Neural progenitor cell (in vitro differentiated cells): ENCODE data around the gene KCNH6. TPM values are rescaled to one million over a fixed set of nuclear protein-coding genes. Genes with fewer than 3 reads are reported as not detected.

ENCODE experiments used
- DNase-seq: peaks from one replicate; pipeline ENCODE4 v3.0.0-alpha.2; 2016; ENCODE audit warnings: low spot score
- H2AFZ ChIP-seq: fragments of 200-600 bp; sonication (generic); replicated peaks from 2 replicates; pipeline ENCODE4 v1.6.1; 2016; ENCODE audit warnings: antibody characterized with exemption
- H3F3A ChIP-seq: fragments of 200-600 bp; sonication (generic); 2 replicates; pipeline ENCODE4 v1.6.1; 2016; ENCODE audit warnings: antibody characterized with exemption, low read depth
- H3K27ac ChIP-seq: fragments of 200-600 bp; sonication (generic); 2 replicates; pipeline ENCODE4 v1.5.1; 2016; ENCODE audit warnings: mild to moderate bottlenecking
- H3K27me3 ChIP-seq: fragments of 200-600 bp; sonication (generic); 2 replicates; pipeline ENCODE4 v1.6.1; 2016; ENCODE audit warnings: mild to moderate bottlenecking, moderate library complexity
- H3K36me3 ChIP-seq: fragments of 200-600 bp; sonication (generic); 2 replicates; pipeline ENCODE4 v1.5.1; 2016
- H3K4me1 ChIP-seq: fragments of 200-600 bp; sonication (generic); 2 replicates; pipeline ENCODE4 v1.6.1; 2016; ENCODE audit warnings: mixed run types
- H3K4me2 ChIP-seq: fragments of 200-600 bp; sonication (generic); 2 replicates; pipeline ENCODE4 v1.6.1; 2016
- H3K4me3 ChIP-seq: fragments of 200-600 bp; sonication (generic); 2 replicates; pipeline ENCODE4 v1.5.1; 2016
- H3K79me2 ChIP-seq: fragments of 200-600 bp; sonication (generic); 2 replicates; pipeline ENCODE4 v1.6.1; 2016; ENCODE audit warnings: low read depth
- H3K9ac ChIP-seq: fragments of 200-600 bp; sonication (generic); 2 replicates; pipeline ENCODE4 v1.6.1; 2016
- H3K9me3 ChIP-seq: fragments of 200-600 bp; sonication (generic); 2 replicates; pipeline ENCODE4 v1.5.1; 2016; ENCODE audit warnings: low read depth
- H4K20me1 ChIP-seq: fragments of 200-600 bp; sonication (generic); 2 replicates; pipeline ENCODE4 v1.6.1; 2016; ENCODE audit warnings: low read depth
- H3K27ac Mint-ChIP-seq: 3 replicates; pipeline ENCODE4 v1.8.0; 2021; ENCODE audit warnings: mixed read lengths
- H3K27me3 Mint-ChIP-seq: 2 replicates; pipeline ENCODE4 v1.8.0; 2022; ENCODE audit warnings: low read depth, mild to moderate bottlenecking, inconsistent platforms, moderate library complexity, mixed read lengths; ENCODE audit not compliant: insufficient read depth
- H3K36me3 Mint-ChIP-seq: 3 replicates; pipeline ENCODE4 v1.8.0; 2021; ENCODE audit warnings: mixed read lengths
- H3K4me1 Mint-ChIP-seq: 3 replicates; pipeline ENCODE4 v1.8.0; 2021; ENCODE audit warnings: mixed read lengths
- H3K4me3 Mint-ChIP-seq: 3 replicates; pipeline ENCODE4 v1.8.0; 2021; ENCODE audit warnings: mild to moderate bottlenecking, moderate library complexity, mixed read lengths
- H3K9me3 Mint-ChIP-seq: 3 replicates; pipeline ENCODE4 v1.8.0; 2020; ENCODE audit warnings: mixed read lengths
- EZH2 ChIP-seq: fragments of 200-600 bp; sonication (generic); IDR thresholded peaks from 2 replicates; pipeline ENCODE4 v1.6.1; 2017; ENCODE audit warnings: antibody characterized with exemption, mild to moderate bottlenecking, moderate library complexity
- EZH2phosphoT487 ChIP-seq: fragments of 200-600 bp; sonication (generic); IDR thresholded peaks from 2 replicates; pipeline ENCODE4 v1.6.1; 2017; ENCODE audit warnings: antibody characterized with exemption
- total RNA-seq: library from RNA; depleted of rRNA; stranded (reverse); fragments of >200 nt; gene quantifications from 2 replicates; pipeline ENCODE4 v1.2.3, GENCODE V29; 2015; ENCODE audit warnings: low replicate concordance
- TF ChIP-seq, protein P1 (sequence below): fragments of 200-600 bp; sonication (generic); IDR thresholded peaks from 2 replicates; pipeline ENCODE4 v1.5.1; 2017; ENCODE audit warnings: antibody characterized with exemption, mild to moderate bottlenecking

KCNH6 gene
- total RNA-seq, 1 donor from 2014 or later, result not detected

DNA sequence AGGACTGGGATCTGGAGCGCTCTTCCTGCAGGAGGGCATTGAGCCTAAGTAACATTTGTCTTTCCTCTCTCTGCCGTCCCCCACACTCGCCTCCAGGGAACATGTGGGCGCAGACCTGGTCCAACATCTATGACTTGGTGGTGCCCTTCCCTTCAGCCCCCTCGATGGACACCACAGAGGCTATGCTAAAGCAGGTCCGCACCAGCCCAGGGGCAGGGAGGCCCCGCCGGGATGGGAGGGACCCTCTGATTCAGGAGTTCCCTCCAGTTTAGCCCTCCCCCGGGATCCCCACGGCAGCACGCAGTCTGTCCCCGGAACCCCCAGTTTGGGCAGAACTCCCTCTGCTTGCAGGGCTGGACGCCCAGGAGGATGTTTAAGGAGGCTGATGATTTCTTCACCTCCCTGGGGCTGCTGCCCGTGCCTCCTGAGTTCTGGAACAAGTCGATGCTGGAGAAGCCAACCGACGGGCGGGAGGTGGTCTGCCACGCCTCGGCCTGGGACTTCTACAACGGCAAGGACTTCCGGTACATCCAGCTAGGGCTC lies 32.2 kb upstream of the KCNH6 start:
- DNase-seq, result no peak
- H2AFZ ChIP-seq, result no peak overlapping the region
- no peak overlapping the region for H3K9ac ChIP-seq
- H3K36me3 ChIP-seq, result no peaks in the 10 kb centered on the region
- no peak overlapping the region for H3K4me3 ChIP-seq
- H3F3A ChIP-seq, result no peaks in the 10 kb centered on the region
- Mint-ChIP-seq H3K4me1 (no peaks in the 10 kb centered on the region), H3K27ac (no peak overlapping the region), H3K36me3 (no peaks in the 10 kb centered on the region), H3K4me3 (no peak overlapping the region), H3K9me3 (no peaks in the 10 kb centered on the region), H3K27me3 (peaks cover 7% of the 10 kb centered on the region)
- no peaks in the 10 kb centered on the region for H3K9me3 ChIP-seq
- H3K27me3 ChIP-seq, result no peaks in the 10 kb centered on the region
- H4K20me1 ChIP-seq, result no peaks in the 10 kb centered on the region
- no peak overlapping the region for H3K27ac ChIP-seq
- TF ChIP-seq, protein P1, sequence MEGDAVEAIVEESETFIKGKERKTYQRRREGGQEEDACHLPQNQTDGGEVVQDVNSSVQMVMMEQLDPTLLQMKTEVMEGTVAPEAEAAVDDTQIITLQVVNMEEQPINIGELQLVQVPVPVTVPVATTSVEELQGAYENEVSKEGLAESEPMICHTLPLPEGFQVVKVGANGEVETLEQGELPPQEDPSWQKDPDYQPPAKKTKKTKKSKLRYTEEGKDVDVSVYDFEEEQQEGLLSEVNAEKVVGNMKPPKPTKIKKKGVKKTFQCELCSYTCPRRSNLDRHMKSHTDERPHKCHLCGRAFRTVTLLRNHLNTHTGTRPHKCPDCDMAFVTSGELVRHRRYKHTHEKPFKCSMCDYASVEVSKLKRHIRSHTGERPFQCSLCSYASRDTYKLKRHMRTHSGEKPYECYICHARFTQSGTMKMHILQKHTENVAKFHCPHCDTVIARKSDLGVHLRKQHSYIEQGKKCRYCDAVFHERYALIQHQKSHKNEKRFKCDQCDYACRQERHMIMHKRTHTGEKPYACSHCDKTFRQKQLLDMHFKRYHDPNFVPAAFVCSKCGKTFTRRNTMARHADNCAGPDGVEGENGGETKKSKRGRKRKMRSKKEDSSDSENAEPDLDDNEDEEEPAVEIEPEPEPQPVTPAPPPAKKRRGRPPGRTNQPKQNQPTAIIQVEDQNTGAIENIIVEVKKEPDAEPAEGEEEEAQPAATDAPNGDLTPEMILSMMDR, result no peak
- no peak for TF ChIP-seq EZH2phosphoT487
- TF ChIP-seq EZH2, result no peak
- no peak overlapping the region for H3K4me2 ChIP-seq
- no peaks in the 10 kb centered on the region for H3K4me1 ChIP-seq
- H3K79me2 ChIP-seq, result no peaks in the 10 kb centered on the region

DNA sequence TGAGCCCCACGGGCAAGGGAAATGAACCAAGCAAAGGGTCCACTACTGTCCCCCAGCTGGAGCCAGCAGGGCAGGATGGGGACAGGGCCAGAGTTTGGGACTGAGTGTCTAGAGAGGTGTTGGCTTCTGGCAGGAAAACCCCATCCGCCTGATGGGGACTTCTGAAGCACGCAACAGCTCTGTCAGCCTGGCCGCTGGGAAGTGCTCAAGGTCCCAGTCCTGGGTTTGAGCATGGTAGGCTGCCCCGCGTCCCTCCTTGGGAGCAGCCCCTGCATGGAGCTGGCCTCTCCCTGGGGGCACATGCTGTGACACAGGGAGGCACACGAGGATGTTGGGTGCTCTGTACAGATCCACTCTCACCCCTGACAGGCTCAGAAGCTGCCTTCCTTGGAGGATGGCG lies 31.7 kb upstream of the KCNH6 start:
- Histone ChIP-seq H3K27me3 (no peaks in the 10 kb centered on the region), H3K9ac (no peak overlapping the region), H2AFZ (no peak overlapping the region), H3K4me1 (no peaks in the 10 kb centered on the region), H3K4me2 (no peak overlapping the region), H3K27ac (no peak overlapping the region), H3F3A (no peaks in the 10 kb centered on the region), H3K79me2 (no peaks in the 10 kb centered on the region), H3K36me3 (no peaks in the 10 kb centered on the region), H4K20me1 (no peaks in the 10 kb centered on the region), H3K4me3 (no peak overlapping the region), H3K9me3 (no peaks in the 10 kb centered on the region)
- H3K9me3 Mint-ChIP-seq, result no peaks in the 10 kb centered on the region
- H3K4me1 Mint-ChIP-seq, result no peaks in the 10 kb centered on the region
- no peak for DNase-seq
- TF ChIP-seq, protein P1, result no peak
- TF ChIP-seq EZH2, result no peak
- TF ChIP-seq EZH2phosphoT487, result no peak
- no peaks in the 10 kb centered on the region for H3K36me3 Mint-ChIP-seq
- H3K27me3 Mint-ChIP-seq, result peaks cover 7% of the 10 kb centered on the region
- no peak overlapping the region for H3K4me3 Mint-ChIP-seq
- H3K27ac Mint-ChIP-seq, result no peak overlapping the region

DNA sequence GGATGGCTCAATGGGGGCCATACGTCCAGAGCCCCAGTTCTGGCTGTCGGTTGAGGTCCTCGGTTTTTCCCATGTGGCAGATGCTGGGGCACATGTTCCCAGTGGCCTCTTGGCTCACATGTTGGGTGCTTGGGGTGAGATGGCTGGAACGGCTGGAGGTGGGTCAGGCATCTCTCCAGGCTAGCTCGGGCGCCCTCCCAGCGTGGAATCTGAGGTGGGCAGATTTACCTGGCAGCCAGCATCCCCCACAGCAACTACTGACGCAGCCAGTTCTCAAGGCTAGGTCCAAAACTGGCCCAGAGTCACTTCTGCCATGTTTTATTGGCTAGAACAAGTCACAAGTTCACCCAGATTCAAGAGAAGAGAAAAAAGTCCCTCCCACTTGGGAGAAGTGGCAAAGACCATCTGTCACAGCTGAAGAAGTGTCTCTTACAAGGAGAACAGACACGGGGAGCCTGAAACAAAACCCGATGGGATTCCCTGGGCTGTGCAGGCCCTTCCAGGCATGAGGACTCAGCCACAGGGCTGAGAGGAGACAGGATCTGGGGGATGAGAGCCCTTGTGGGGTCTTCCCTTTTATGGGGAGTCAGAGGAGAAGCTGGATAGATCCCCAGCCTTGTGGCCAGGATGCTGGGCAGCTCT lies 31.1 kb upstream of the KCNH6 start:
- no peaks in the 10 kb centered on the region for H3K79me2 ChIP-seq
- no peaks in the 10 kb centered on the region for H3K4me1 Mint-ChIP-seq
- H3K36me3 Mint-ChIP-seq, result no peaks in the 10 kb centered on the region
- no peak overlapping the region for H3K27ac ChIP-seq
- no peaks in the 10 kb centered on the region for H3K9me3 ChIP-seq
- no peaks in the 10 kb centered on the region for H3K27me3 ChIP-seq
- H3K4me3 ChIP-seq, result no peak overlapping the region
- no peaks in the 10 kb centered on the region for H3F3A ChIP-seq
- no peaks in the 10 kb centered on the region for H4K20me1 ChIP-seq
- H3K4me1 ChIP-seq, result no peaks in the 10 kb centered on the region
- H2AFZ ChIP-seq, result no peak overlapping the region
- H3K9ac ChIP-seq, result no peak overlapping the region
- H3K36me3 ChIP-seq, result no peaks in the 10 kb centered on the region
- DNase-seq, result no peak
- no peak overlapping the region for H3K4me3 Mint-ChIP-seq
- TF ChIP-seq, protein P1, result no peak
- TF ChIP-seq EZH2 (no peak), EZH2phosphoT487 (no peak)
- no peak overlapping the region for H3K27ac Mint-ChIP-seq
- H3K9me3 Mint-ChIP-seq, result no peaks in the 10 kb centered on the region
- no peak overlapping the region for H3K4me2 ChIP-seq
- H3K27me3 Mint-ChIP-seq, result peaks cover 7% of the 10 kb centered on the region
